Spleen (tissue), 7 donors: ENCODE data around the gene NDNF.

Source experiments
- POLR2A ChIP-seq, 3 donors: fragments of 450-650 bp; IDR thresholded peaks; one replicate each; pipeline ENCODE4 v1.5.1; 2017; ENCODE audit warnings: antibody characterized with exemption in 3 of 3, mild to moderate bottlenecking in 1 of 3
- POLR2AphosphoS5 ChIP-seq, 3 donors: sonication (generic); formaldehyde crosslinking; IDR thresholded peaks; one replicate each; pipeline ENCODE4 v1.5.1; 2017; ENCODE audit warnings: antibody characterized with exemption in 3 of 3
- TF ChIP-seq, protein P1 (sequence below), 11 experiments: fragments of 200-600 bp in 7 of 11; fragments of 450-650 bp in 4 of 11; sonication (generic) in 4 of 11; IDR thresholded peaks in 8 of 11; conservative IDR thresholded peaks in 3 of 11; 1 replicate in 7 of 11; 2 replicates in 4 of 11; pipeline versions ENCODE4 v1.4.0 to v1.8.0; 2016 to 2021; ENCODE audit warnings: antibody characterized with exemption in 11 of 11, inconsistent platforms in 4 of 11, mild to moderate bottlenecking in 1 of 11
- donor health status: DM: no; HTN: no; CAD: no; lungs with moderate emphysema.
- donor health status: DM: no; HTN: no; CAD: no.
- donor health status: DM: no; HTN: no; CAD: no.

DNA sequence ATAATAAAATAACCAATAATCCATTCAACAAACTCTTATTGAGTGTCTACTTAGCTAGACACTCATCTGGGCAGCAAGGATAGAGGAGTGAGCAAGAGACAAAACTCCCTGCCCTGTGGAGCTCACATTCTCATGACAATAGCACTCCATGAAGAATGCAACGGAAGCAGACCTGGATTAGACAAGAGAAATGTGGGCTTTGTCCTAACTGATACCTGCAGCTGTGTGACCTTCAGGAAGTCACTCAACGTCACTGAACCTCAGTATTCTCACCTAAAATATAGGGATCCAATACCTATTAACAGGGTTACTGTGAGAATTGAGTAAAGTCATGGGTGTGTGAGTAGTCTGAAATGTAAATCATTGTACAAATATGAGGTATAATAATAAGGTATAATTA is 61.2 kb downstream of the NDNF start:
- TF ChIP-seq, protein P1, sequence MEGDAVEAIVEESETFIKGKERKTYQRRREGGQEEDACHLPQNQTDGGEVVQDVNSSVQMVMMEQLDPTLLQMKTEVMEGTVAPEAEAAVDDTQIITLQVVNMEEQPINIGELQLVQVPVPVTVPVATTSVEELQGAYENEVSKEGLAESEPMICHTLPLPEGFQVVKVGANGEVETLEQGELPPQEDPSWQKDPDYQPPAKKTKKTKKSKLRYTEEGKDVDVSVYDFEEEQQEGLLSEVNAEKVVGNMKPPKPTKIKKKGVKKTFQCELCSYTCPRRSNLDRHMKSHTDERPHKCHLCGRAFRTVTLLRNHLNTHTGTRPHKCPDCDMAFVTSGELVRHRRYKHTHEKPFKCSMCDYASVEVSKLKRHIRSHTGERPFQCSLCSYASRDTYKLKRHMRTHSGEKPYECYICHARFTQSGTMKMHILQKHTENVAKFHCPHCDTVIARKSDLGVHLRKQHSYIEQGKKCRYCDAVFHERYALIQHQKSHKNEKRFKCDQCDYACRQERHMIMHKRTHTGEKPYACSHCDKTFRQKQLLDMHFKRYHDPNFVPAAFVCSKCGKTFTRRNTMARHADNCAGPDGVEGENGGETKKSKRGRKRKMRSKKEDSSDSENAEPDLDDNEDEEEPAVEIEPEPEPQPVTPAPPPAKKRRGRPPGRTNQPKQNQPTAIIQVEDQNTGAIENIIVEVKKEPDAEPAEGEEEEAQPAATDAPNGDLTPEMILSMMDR (IDR thresholded peaks at IDR 0.05 in 8 of 11, conservative IDR thresholded peaks at IDR 0.05 in 3 of 11), result no peak
- TF ChIP-seq POLR2A (IDR thresholded peaks at IDR 0.05) (no peak), POLR2AphosphoS5 (IDR thresholded peaks at IDR 0.05) (no peak)
